Upper lobe of right lung (tissue), 1 donor: ENCODE data around the gene SOAT2. TPM values are rescaled to one million over a fixed set of nuclear protein-coding genes. Genes with fewer than 3 reads are reported as not detected.

Source experiments
- ATAC-seq: fragments of 200-7000 bp; cut with Tn5 transposase; one replicate; pipeline ENCODE4 v1.9.1; 2020; ENCODE audit warnings: mild to moderate bottlenecking, moderate library complexity
- DNase-seq: peaks from one replicate; pipeline ENCODE4 v3.0.0-alpha.2; 2020
- H3K27ac ChIP-seq: fragments of 200-600 bp; one replicate; pipeline ENCODE4 v1.8.0; 2022
- H3K27me3 ChIP-seq: fragments of 200-600 bp; one replicate; pipeline ENCODE4 v1.8.0; 2022; ENCODE audit warnings: mild to moderate bottlenecking
- H3K36me3 ChIP-seq: fragments of 200-600 bp; one replicate; pipeline ENCODE4 v1.8.0; 2022
- H3K4me1 ChIP-seq: fragments of 200-600 bp; one replicate; pipeline ENCODE4 v1.8.0; 2022
- H3K4me3 ChIP-seq: fragments of 200-600 bp; one replicate; pipeline ENCODE4 v1.8.0; 2022; ENCODE audit warnings: mild to moderate bottlenecking
- H3K9me3 ChIP-seq: fragments of 200-600 bp; one replicate; pipeline ENCODE4 v1.8.0; 2022
- intact Hi-C: fragments of 100-400 bp; cut with DNase I; formaldehyde crosslinking; loops from one replicate; pipeline ENCODE4 v1.11.0; 2022
- total RNA-seq: library from RNA; stranded (reverse); fragmentation: NEBNext Ultra II Directional; extraction: Animal tissue kit (Norgen Biotek cat#: 25700); gene quantifications from one replicate; pipeline ENCODE4 v1.2.1, GENCODE V29; 2021
- TF ChIP-seq, protein P1 (sequence below): fragments of 200-600 bp; IDR thresholded peaks from one replicate; pipeline ENCODE4 v1.8.0; 2022; ENCODE audit warnings: antibody characterized with exemption
- donor health status: DM: no; HTN: yes; CAD: no; lungs with severe emphysema.

The SOAT2 gene
- total RNA-seq, 1 donor from 2014 or later, result not detected

DNA sequence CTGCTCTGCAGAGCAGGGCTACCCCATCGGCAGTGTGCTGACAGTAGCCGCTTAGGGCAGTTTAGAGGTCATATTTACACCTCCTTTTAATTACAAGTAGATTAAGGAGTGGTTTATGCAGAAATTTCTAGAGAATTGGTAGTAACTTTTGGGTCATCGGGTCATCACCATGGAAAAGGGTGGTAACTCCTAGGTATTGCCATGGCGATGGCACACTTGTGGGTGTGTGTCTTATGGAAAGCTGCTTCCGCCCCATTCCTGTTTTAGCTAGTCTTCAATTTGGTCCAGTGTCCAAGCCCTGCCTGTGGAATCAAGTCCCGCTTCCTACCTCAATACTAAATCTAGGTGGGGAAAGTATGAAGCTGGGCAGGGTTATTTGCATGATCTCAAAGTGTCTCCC is 47.8 kb downstream of the SOAT2 start:
- TF ChIP-seq, protein P1, sequence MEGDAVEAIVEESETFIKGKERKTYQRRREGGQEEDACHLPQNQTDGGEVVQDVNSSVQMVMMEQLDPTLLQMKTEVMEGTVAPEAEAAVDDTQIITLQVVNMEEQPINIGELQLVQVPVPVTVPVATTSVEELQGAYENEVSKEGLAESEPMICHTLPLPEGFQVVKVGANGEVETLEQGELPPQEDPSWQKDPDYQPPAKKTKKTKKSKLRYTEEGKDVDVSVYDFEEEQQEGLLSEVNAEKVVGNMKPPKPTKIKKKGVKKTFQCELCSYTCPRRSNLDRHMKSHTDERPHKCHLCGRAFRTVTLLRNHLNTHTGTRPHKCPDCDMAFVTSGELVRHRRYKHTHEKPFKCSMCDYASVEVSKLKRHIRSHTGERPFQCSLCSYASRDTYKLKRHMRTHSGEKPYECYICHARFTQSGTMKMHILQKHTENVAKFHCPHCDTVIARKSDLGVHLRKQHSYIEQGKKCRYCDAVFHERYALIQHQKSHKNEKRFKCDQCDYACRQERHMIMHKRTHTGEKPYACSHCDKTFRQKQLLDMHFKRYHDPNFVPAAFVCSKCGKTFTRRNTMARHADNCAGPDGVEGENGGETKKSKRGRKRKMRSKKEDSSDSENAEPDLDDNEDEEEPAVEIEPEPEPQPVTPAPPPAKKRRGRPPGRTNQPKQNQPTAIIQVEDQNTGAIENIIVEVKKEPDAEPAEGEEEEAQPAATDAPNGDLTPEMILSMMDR, result no peak
- Histone ChIP-seq H3K36me3 (no peaks in the 10 kb centered on the region), H3K4me1 (no peaks in the 10 kb centered on the region), H3K4me3 (no peak overlapping the region), H3K27ac (no peak overlapping the region), H3K27me3 (no peaks in the 10 kb centered on the region), H3K9me3 (no peaks in the 10 kb centered on the region)
- ATAC-seq, result no peak
- intact Hi-C loops, result no loop called here
- DNase-seq, result no peak

DNA sequence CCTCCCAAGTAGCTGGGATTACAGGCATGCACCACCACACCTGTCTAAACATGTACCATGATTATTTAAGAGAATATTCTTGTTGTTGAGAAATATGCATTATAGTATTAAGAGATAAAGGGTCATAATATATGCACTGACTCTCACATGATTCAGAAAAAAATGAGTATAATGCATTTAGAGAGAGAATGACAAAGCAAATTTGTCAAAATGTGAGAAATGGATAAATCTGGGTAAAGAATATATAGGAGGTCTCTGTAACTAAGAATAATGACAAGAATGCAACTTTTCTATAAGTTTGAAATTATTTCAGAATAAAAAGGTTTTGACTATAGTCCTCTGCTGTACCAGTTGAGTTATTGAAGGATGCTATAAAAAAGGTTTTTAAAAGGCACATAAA is 49.1 kb downstream of the SOAT2 start:
- ATAC-seq (no peak), DNase-seq (no peak)
- intact Hi-C loops, result no loop called here
- H3K4me3 ChIP-seq, result no peak overlapping the region
- H3K36me3 ChIP-seq, result no peaks in the 10 kb centered on the region
- no peaks in the 10 kb centered on the region for H3K27me3 ChIP-seq
- TF ChIP-seq, protein P1, result no peak
- H3K4me1 ChIP-seq, result no peaks in the 10 kb centered on the region
- H3K9me3 ChIP-seq, result no peaks in the 10 kb centered on the region
- H3K27ac ChIP-seq, result no peak overlapping the region

DNA sequence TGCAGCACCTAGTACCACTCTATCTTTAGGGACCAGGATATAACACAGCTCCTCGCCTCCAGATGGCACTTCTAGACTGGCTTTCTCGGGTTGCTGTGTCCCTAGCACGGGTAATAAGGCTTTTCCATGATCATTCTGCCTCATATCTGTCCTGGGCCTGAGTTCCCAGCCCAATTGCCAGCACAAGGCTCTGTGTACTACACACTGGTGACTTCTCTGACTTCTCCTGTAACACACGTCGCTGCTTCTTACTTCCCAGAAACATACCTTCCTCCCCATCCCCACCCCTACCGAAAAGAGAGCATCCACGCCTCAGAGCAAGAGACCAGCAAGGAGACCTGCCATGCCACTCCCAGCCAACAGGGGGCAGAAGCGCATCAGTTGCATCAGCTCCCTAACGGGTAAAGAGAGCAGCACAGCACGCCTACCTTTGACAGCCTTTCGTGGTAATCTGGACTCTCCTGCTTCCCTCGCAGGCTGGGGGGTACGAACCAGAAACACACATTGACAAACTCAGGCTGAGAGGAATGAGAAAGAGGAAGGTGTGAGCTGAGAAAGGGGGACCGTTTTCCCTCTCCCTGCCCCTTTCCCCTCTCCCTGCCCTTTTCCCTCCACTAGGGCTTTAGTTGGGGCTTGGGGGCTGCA is 56.0 kb downstream of the SOAT2 start:
- H3K27ac ChIP-seq, result no peak overlapping the region
- no peaks in the 10 kb centered on the region for H3K27me3 ChIP-seq
- H3K36me3 ChIP-seq, result no peaks in the 10 kb centered on the region
- intact Hi-C loops, result no loop called here
- peak; percentile 98 for ATAC-seq
- peaks cover 3% of the 10 kb centered on the region for H3K4me1 ChIP-seq
- no peak overlapping the region for H3K4me3 ChIP-seq
- H3K9me3 ChIP-seq, result no peaks in the 10 kb centered on the region
- TF ChIP-seq, protein P1, result peak; percentile 97
- peak; percentile 90 for DNase-seq

DNA sequence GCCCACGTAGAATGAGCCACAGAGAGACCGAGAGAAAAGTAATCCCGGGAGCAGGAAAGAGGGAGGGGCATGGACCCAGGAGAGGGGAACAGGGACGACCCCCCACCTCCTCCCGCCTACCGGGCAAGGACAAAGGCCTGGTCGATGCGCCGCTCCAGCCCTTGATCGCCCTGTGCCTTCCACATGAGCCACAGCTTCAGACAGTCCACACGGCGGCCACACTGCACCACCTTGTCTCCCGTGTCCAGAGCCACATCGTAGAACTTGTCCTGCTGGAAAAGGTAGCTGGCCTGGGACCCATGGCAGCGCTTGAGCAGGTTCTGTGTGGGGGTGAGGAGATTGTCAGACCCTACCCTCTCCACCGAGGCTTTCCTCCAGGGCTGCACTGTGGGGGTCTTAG is 56.7 kb downstream of the SOAT2 start:
- TF ChIP-seq, protein P1, result no peak
- ATAC-seq (peak; percentile 20), DNase-seq (no peak)
- Histone ChIP-seq H3K27me3 (no peaks in the 10 kb centered on the region), H3K36me3 (no peaks in the 10 kb centered on the region), H3K9me3 (no peaks in the 10 kb centered on the region), H3K27ac (no peak overlapping the region), H3K4me3 (no peak overlapping the region), H3K4me1 (peaks cover 3% of the 10 kb centered on the region)
- intact Hi-C loops, result loop anchor here (5.0 kb wide), 1 partner anchor 37 kb away; no protein-coding TSS in a partner anchor

DNA sequence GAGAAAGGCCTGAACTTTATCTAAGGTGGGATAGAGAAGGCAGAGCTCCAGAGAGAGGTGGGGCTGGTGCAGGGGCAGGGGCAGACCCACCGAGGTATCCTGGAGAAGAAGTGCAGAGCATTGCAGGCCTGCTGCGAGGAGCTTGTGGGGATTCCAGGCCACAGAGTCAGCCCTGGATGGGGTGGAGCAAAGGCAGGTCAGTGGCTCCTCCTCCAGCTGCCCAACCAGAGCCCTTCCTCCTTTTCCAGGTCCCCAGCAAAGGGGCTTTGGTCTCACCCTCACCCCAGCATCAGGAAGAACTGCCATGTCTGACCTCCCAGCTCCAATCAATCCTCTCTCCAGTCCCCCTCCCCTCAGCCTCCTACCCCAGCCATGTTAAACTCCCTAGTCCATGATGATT is 57.4 kb downstream of the SOAT2 start:
- no peak overlapping the region for H3K27ac ChIP-seq
- DNase-seq (no peak), ATAC-seq (no peak)
- H3K4me1 ChIP-seq, result peaks cover 3% of the 10 kb centered on the region
- H3K36me3 ChIP-seq, result no peaks in the 10 kb centered on the region
- intact Hi-C loops, result loop anchor here (5.0 kb wide), 1 partner anchor 37 kb away; no protein-coding TSS in a partner anchor
- no peak overlapping the region for H3K4me3 ChIP-seq
- TF ChIP-seq, protein P1, result no peak
- no peaks in the 10 kb centered on the region for H3K9me3 ChIP-seq
- no peaks in the 10 kb centered on the region for H3K27me3 ChIP-seq
